ENCODE results near the gene CCP110.

CCP110 gene

GRCh38 chr16:19485611-19486010, 38.1 kb upstream of the CCP110 start:
- Histone ChIP-seq H2BK120ac (ENCODE audit: low read depth, low read length) (no peak overlapping the region), H3K23ac (ENCODE audit: low read depth, low read length, poor library complexity) (no peak overlapping the region), H3K18ac (ENCODE audit: low read length) (no peak overlapping the region), H3K79me1 (ENCODE audit: low read depth, low read length) (no peaks in the 10 kb centered on the region), H2BK12ac (ENCODE audit: low read length) (no peak overlapping the region), H3K27ac (replicated peaks; ENCODE audit: low read length) (no peak overlapping the region), H3K4me2 (ENCODE audit: insufficient read depth, low read length, poor library complexity, severe bottlenecking) (no peak overlapping the region), H2BK5ac (ENCODE audit: low read length) (no peak overlapping the region), H2AK5ac (ENCODE audit: low read depth, low read length) (no peak overlapping the region), H3K36me3 (replicated peaks in 1 of 2; ENCODE audit: control insufficient read depth in 2 of 2, insufficient read depth in 2 of 2, low read length in 2 of 2) (no peaks in the 10 kb centered on the region), H3K9me3 (replicated peaks in 1 of 2; ENCODE audit: control insufficient read depth in 2 of 2, insufficient read depth in 1 of 2, low read depth in 1 of 2, low read length in 2 of 2) (no peaks in the 10 kb centered on the region), H3K4me3 (ENCODE audit: low read length in 2 of 2) (no peak overlapping the region), H4K8ac (ENCODE audit: low read depth, low read length) (no peak overlapping the region), H3K4me1 (ENCODE audit: control insufficient read depth in 2 of 2, insufficient read depth in 1 of 2, low read depth in 1 of 2, low read length in 2 of 2) (peaks cover 3 to 10% of the 10 kb centered on the region in 2 donors), H3K27me3 (ENCODE audit: control insufficient read depth in 3 of 3, insufficient read depth in 3 of 3, low read depth in 1 of 3, low read length in 3 of 3) (peaks cover 0 to 4% (median 0%) of the 10 kb centered on the region in 3 experiments), H2BK15ac (ENCODE audit: low read length) (no peak overlapping the region), H3K9ac (ENCODE audit: low read depth, low read length, poor library complexity) (no peak overlapping the region), H2AFZ (ENCODE audit: low read length) (no peak overlapping the region), H4K91ac (ENCODE audit: low read depth, low read length, poor library complexity) (no peak overlapping the region), H3K4ac (ENCODE audit: low read length) (no peak overlapping the region), H3K14ac (ENCODE audit: low read length) (no peak overlapping the region)
- WGBS, 2 donors (ENCODE audit: extremely low coverage in 2 of 2, insufficient read length in 2 of 2, insufficient replicate concordance in 1 of 2), result no CpG with 5 or more reads among the region's 5 CpGs
- no peak for DNase-seq (ENCODE audit: low spot score)

DNA sequence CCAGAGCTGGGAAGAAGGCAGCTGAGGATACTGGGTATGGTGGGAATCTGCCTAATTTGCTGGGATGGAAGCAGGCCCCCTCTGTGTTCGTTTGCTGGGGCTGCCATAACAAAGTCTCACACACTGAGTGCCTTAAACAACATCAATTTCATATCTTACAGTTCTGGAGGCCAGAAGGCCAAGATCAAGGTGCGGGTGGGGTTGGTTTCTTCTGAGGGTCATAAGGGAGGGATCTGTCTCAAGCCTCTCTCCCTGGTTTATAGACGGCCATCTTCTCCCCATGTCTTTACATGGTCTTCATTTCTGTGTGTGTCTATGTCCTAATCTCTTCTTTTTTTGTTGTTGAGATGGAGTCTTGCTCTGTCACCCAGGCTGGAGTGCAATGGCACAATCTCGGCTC, 37.7 kb upstream of the CCP110 start:
- Histone ChIP-seq H3K36me3 (replicated peaks in 1 of 2; ENCODE audit: control insufficient read depth in 2 of 2, insufficient read depth in 2 of 2, low read length in 2 of 2) (no peaks in the 10 kb centered on the region), H2AK5ac (ENCODE audit: low read depth, low read length) (no peak overlapping the region), H3K23ac (ENCODE audit: low read depth, low read length, poor library complexity) (no peak overlapping the region), H3K9me3 (replicated peaks in 1 of 2; ENCODE audit: control insufficient read depth in 2 of 2, insufficient read depth in 1 of 2, low read depth in 1 of 2, low read length in 2 of 2) (no peaks in the 10 kb centered on the region), H3K14ac (ENCODE audit: low read length) (no peak overlapping the region), H2BK12ac (ENCODE audit: low read length) (no peak overlapping the region), H3K4me3 (ENCODE audit: low read length in 2 of 2) (no peak overlapping the region), H3K79me1 (ENCODE audit: low read depth, low read length) (no peaks in the 10 kb centered on the region), H2BK5ac (ENCODE audit: low read length) (no peak overlapping the region), H3K4me2 (ENCODE audit: insufficient read depth, low read length, poor library complexity, severe bottlenecking) (no peak overlapping the region), H3K18ac (ENCODE audit: low read length) (no peak overlapping the region), H4K91ac (ENCODE audit: low read depth, low read length, poor library complexity) (no peak overlapping the region), H3K27ac (replicated peaks; ENCODE audit: low read length) (no peak overlapping the region), H3K4me1 (ENCODE audit: control insufficient read depth in 2 of 2, insufficient read depth in 1 of 2, low read depth in 1 of 2, low read length in 2 of 2) (peaks cover 3 to 10% of the 10 kb centered on the region in 2 donors), H2AFZ (ENCODE audit: low read length) (no peak overlapping the region), H2BK15ac (ENCODE audit: low read length) (no peak overlapping the region), H2BK120ac (ENCODE audit: low read depth, low read length) (no peak overlapping the region), H3K9ac (ENCODE audit: low read depth, low read length, poor library complexity) (no peak overlapping the region), H3K27me3 (ENCODE audit: control insufficient read depth in 3 of 3, insufficient read depth in 3 of 3, low read depth in 1 of 3, low read length in 3 of 3) (peaks cover 0 to 4% (median 0%) of the 10 kb centered on the region in 3 experiments), H3K4ac (ENCODE audit: low read length) (no peak overlapping the region), H4K8ac (ENCODE audit: low read depth, low read length) (no peak overlapping the region)
- no CpG with 5 or more reads among the region's 4 CpGs for WGBS, 2 donors (ENCODE audit: extremely low coverage in 2 of 2, insufficient read length in 2 of 2, insufficient replicate concordance in 1 of 2)
- no peak for DNase-seq (ENCODE audit: low spot score)

DNA sequence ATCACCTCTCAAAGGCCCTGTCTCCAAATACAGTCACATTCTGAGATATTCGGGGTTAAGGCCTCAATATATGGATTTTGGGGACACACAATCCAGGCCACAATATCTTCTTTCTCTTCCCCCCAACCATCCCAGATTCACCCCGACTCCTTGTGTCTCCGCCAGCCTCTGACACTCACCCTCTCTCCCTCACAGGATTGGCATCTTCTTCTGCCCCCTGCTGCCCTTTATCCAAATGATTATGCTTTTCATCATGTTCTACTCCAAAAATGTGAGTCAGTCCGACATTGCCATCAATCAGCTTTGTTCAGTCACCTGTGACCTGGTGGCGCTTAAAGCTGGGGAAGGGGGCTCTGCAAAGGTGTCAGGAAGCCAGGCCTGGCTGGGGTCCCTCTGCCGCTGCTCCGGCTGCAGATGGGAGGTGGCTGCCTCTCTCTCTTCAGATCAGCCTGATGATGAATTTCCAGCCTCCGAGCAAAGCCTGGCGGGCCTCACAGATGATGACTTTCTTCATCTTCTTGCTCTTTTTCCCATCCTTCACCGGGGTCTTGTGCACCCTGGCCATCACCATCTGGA, 36.9 kb upstream of the CCP110 start:
- Histone ChIP-seq H3K18ac (ENCODE audit: low read length) (no peak overlapping the region), H2BK12ac (ENCODE audit: low read length) (no peak overlapping the region), H4K8ac (ENCODE audit: low read depth, low read length) (no peak overlapping the region), H3K4me1 (ENCODE audit: control insufficient read depth in 2 of 2, insufficient read depth in 1 of 2, low read depth in 1 of 2, low read length in 2 of 2) (peaks cover 3 to 10% of the 10 kb centered on the region in 2 donors), H3K36me3 (replicated peaks in 1 of 2; ENCODE audit: control insufficient read depth in 2 of 2, insufficient read depth in 2 of 2, low read length in 2 of 2) (no peaks in the 10 kb centered on the region), H2BK15ac (ENCODE audit: low read length) (no peak overlapping the region), H2AK5ac (ENCODE audit: low read depth, low read length) (peak overlapping the region; percentile 32), H3K4me3 (ENCODE audit: low read length in 2 of 2) (no peak overlapping the region), H3K14ac (ENCODE audit: low read length) (no peak overlapping the region), H3K9me3 (replicated peaks in 1 of 2; ENCODE audit: control insufficient read depth in 2 of 2, insufficient read depth in 1 of 2, low read depth in 1 of 2, low read length in 2 of 2) (no peaks in the 10 kb centered on the region), H2BK120ac (ENCODE audit: low read depth, low read length) (no peak overlapping the region), H2BK5ac (ENCODE audit: low read length) (no peak overlapping the region), H4K91ac (ENCODE audit: low read depth, low read length, poor library complexity) (no peak overlapping the region), H3K79me1 (ENCODE audit: low read depth, low read length) (no peaks in the 10 kb centered on the region), H3K23ac (ENCODE audit: low read depth, low read length, poor library complexity) (no peak overlapping the region), H3K27ac (replicated peaks; ENCODE audit: low read length) (no peak overlapping the region), H3K4me2 (ENCODE audit: insufficient read depth, low read length, poor library complexity, severe bottlenecking) (no peak overlapping the region), H3K4ac (ENCODE audit: low read length) (no peak overlapping the region), H3K27me3 (ENCODE audit: control insufficient read depth in 3 of 3, insufficient read depth in 3 of 3, low read depth in 1 of 3, low read length in 3 of 3) (peaks cover 0 to 4% (median 0%) of the 10 kb centered on the region in 3 experiments), H3K9ac (ENCODE audit: low read depth, low read length, poor library complexity) (no peak overlapping the region), H2AFZ (ENCODE audit: low read length) (no peak overlapping the region)
- no CpG with 5 or more reads among the region's 10 CpGs for WGBS, 2 donors (ENCODE audit: extremely low coverage in 2 of 2, insufficient read length in 2 of 2, insufficient replicate concordance in 1 of 2)
- no peak for DNase-seq (ENCODE audit: low spot score)

GRCh38 chr16:19488213-19488640, 35.5 kb upstream of the CCP110 start:
- Histone ChIP-seq H3K18ac (ENCODE audit: low read length) (no peak overlapping the region), H3K9ac (ENCODE audit: low read depth, low read length, poor library complexity) (no peak overlapping the region), H2BK15ac (ENCODE audit: low read length) (no peak overlapping the region), H4K91ac (ENCODE audit: low read depth, low read length, poor library complexity) (no peak overlapping the region), H3K27me3 (ENCODE audit: control insufficient read depth in 3 of 3, insufficient read depth in 3 of 3, low read depth in 1 of 3, low read length in 3 of 3) (peaks cover 0 to 4% (median 0%) of the 10 kb centered on the region in 3 experiments), H4K8ac (ENCODE audit: low read depth, low read length) (no peak overlapping the region), H3K9me3 (replicated peaks in 1 of 2; ENCODE audit: control insufficient read depth in 2 of 2, insufficient read depth in 1 of 2, low read depth in 1 of 2, low read length in 2 of 2) (no peaks in the 10 kb centered on the region), H2BK5ac (ENCODE audit: low read length) (no peak overlapping the region), H3K27ac (replicated peaks; ENCODE audit: low read length) (no peak overlapping the region), H3K4me1 (ENCODE audit: control insufficient read depth in 2 of 2, insufficient read depth in 1 of 2, low read depth in 1 of 2, low read length in 2 of 2) (peaks cover 3 to 10% of the 10 kb centered on the region in 2 donors), H3K4ac (ENCODE audit: low read length) (no peak overlapping the region), H2AFZ (ENCODE audit: low read length) (peak overlapping the region; percentile 24), H3K23ac (ENCODE audit: low read depth, low read length, poor library complexity) (no peak overlapping the region), H3K79me1 (ENCODE audit: low read depth, low read length) (no peaks in the 10 kb centered on the region), H3K36me3 (replicated peaks in 1 of 2; ENCODE audit: control insufficient read depth in 2 of 2, insufficient read depth in 2 of 2, low read length in 2 of 2) (no peaks in the 10 kb centered on the region), H2BK12ac (ENCODE audit: low read length) (no peak overlapping the region), H2AK5ac (ENCODE audit: low read depth, low read length) (no peak overlapping the region), H3K4me3 (ENCODE audit: low read length in 2 of 2) (no peak overlapping the region), H3K4me2 (ENCODE audit: insufficient read depth, low read length, poor library complexity, severe bottlenecking) (no peak overlapping the region), H3K14ac (ENCODE audit: low read length) (no peak overlapping the region), H2BK120ac (ENCODE audit: low read depth, low read length) (no peak overlapping the region)
- no peak for DNase-seq (ENCODE audit: low spot score)
- WGBS, 2 donors (ENCODE audit: extremely low coverage in 2 of 2, insufficient read length in 2 of 2, insufficient replicate concordance in 1 of 2), result no CpG with 5 or more reads among the region's 4 CpGs
